G401 (cell line): ENCODE measurements around the gene TMEM259. TPM values are rescaled to one million over a fixed set of nuclear protein-coding genes. Genes with fewer than 3 reads are reported as not detected.

Experiments used
- DNase-seq: peaks from one replicate; pipeline ENCODE4 v3.0.0-alpha.2; 2015; ENCODE audit warnings: low spot score
- in situ Hi-C: cut with HindIII; loops from 2 replicates; pipeline ENCODE4 v1.10.0; 2016; ENCODE audit warnings: low sequenced_read_pairs, mixed read lengths
- total RNA-seq: library from RNA; depleted of rRNA; stranded (reverse); fragments of >200 nt; shearing (Covaris generic); gene quantifications from 2 replicates; pipeline ENCODE4 v1.2.3, GENCODE V29; 2014

TMEM259 gene
- total RNA-seq, 1 experiment from 2014 or later: 131 TPM

DNA sequence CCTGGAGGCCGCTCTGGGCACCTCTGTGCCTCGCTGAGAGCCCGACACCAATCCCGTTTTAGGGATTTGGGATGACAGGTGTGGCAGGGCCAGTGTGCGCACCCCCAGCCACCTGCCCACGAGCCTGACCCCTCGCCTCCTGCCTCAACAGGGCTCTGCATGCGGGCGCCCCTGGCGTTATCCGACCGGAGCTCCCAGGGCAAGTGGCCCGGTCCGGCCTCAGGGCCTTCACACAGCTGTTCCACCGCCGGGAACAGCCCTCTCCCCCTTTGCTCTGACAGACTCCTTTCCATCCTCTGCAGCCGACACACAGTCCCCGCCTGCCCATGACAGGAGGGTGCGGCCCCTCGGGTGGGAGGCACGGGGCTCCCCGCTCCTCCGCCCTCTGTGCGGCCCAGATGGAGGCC lies 43.9 kb downstream of the TMEM259 start:
- DNase-seq: no peak
- in situ Hi-C loops: no loop called here

GRCh38 chr19:976476-976875 lies 44.4 kb downstream of the TMEM259 start:
- in situ Hi-C loops: no loop called here
- no peak for DNase-seq

- no peak for DNase-seq
- in situ Hi-C loops: no loop called here
These were observed 46.2 kb downstream of the TMEM259 start for GRCh38 chr19:974564-975257.

GRCh38 chr19:973726-974563 lies 47.0 kb downstream of the TMEM259 start:
- in situ Hi-C loops: no loop called here

DNA sequence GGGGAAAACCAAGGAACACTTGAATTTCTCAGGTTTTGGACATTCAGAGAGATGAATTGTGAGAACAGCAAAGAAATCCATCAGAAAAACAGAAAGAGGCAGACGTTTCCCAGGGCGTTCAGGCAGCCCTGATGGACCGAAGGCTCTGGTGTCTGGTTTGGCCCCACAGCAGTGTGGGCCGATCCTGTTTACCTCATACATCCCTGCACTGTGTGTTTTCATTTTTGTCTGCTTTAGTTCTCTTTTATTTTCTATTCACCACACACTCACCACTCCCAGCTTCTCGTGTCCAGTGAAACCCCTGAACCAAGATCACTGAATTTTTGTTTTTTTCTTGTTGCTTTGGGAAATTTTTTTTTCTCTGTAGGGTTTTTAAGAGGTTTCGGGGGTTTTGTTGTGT lies 48.6 kb downstream of the TMEM259 start:
- no peak for DNase-seq
- in situ Hi-C loops: no loop called here

More at GRCh38 chr19:973726-974563, 47.0 kb downstream of the TMEM259 start:
- DNase-seq: no peak

GRCh38 chr19:971795-972194 lies 49.1 kb downstream of the TMEM259 start:
- in situ Hi-C loops: no loop called here
- no peak for DNase-seq

- DNase-seq: no peak
- in situ Hi-C loops: no loop called here
These were observed 50.2 kb downstream of the TMEM259 start for GRCh38 chr19:970695-971094.

- no peak for DNase-seq
- in situ Hi-C loops: no loop called here
These were observed 54.3 kb downstream of the TMEM259 start for GRCh38 chr19:966485-967088.

DNA sequence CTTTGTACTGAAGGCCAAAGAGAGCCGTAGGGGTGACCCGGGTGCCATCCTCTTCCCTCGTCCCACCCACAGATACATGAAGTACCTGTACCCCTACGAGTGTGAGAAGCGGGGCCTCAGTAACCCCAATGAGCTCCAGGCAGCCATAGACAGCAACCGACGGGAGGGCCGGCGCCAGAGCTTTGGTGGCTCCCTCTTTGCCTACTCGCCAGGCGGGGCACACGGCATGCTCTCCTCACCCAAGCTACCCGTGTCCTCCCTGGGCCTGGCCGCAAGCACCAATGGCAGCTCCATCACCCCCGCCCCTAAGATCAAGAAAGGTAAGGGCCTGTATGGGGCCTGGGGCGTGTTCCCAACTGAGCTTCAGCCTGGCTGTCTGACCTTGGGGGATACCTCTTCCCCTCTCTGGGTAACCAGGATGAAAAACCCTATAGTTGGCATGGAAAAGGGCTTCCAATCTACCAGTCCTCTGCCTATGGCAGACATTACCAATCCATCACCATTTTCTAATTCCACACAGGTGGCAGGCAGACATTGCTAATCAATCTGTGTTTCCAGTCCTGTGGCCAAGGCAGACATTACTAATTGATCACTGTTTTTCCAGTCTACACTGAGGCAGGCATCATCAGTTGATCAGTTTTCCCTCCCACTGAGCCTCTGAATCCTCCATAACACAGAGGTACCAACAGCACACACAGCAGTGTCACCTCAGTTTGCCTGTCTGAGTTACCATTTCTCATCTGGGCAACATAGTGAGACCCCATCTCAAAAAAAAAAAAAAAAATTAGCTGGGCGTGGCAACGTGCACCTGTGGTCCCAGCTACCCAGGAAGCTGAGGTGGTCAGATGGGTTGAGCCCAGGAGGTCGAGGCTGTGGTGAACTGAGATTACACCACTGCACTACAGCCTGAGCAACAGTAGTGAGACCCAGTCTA lies 55.9 kb downstream of the TMEM259 start:
- in situ Hi-C loops: no loop called here
- DNase-seq: no peak

DNA sequence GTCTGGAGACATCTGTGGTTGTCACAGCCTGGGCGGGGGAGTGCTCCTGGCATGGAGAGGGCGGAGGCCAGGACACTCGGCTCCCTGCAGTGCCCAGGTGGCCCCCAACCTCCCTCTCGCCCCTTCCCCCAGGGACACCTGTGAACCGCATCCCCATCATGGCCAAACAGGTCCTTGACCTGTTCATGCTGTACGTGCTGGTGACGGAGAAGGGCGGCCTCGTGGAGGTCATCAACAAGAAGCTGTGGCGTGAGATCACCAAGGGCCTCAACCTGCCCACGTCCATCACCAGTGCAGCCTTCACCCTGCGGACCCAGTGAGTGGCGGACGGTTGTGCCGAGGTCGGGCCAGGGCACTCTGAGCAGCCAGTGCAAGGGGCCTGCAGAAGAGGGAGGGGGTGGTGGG lies 56.8 kb downstream of the TMEM259 start:
- in situ Hi-C loops: no loop called here
- DNase-seq: no peak

DNA sequence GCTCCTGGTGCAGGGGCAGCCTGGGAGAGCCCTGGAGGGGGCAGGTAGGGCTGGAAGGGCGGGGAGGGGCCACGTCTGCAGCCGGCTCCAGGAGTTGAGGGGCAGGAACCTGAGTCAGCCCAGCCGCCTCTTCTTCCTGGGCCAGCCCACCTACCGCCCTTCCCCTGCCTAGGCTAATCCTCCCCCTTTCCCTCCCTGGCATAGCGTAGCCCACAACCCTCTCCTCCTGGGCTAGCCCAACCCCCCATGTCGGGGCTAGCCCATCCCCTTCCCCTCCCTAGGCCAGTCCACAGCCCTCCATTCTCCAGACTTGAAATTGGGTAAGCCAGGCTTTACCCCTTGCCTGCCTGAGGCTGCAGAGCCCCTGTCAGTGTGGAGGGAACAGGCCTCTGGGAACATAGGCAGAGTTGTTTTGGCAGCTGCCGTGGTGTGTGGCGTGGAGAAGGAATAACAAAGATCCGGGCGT lies 57.4 kb downstream of the TMEM259 start:
- in situ Hi-C loops: no loop called here
- no peak for DNase-seq

DNA sequence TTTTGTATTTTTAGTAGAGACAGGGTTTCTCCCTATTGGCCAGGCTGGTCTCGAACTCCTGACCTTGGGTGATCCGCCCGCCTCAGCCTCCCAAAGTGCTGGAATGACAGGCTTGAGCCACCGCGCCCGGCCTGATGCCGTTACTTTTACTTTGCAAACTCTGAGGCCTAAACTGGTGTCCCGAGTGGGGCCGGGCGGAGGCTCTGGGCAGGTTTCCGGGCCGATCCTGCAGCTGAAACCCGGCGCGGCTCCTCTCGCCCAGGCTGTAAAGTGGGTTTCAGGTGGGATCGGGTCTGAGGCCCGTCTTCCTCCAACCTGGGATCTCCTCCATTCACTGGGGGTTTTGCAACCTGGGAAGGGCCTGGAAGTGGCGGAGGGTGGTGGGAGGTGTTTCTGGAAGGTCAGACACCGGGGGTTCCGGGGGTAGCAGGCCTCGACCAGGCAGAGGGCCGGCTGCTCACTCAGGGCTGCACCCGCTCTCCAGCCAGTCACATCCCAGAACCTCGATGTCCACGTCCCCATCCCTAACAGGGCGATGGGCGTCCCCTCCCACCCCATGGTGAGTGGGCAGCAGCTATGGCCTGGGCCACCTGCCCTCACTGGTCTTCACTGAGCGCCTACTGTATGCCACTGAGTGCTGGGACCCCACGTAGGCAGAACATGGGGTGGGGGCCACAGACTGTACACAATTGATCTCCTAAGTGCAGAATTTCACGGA lies 58.1 kb downstream of the TMEM259 start:
- DNase-seq: no peak
- in situ Hi-C loops: no loop called here

GRCh38 chr19:961866-962620 lies 58.9 kb downstream of the TMEM259 start:
- DNase-seq: no peak
- in situ Hi-C loops: no loop called here

DNA sequence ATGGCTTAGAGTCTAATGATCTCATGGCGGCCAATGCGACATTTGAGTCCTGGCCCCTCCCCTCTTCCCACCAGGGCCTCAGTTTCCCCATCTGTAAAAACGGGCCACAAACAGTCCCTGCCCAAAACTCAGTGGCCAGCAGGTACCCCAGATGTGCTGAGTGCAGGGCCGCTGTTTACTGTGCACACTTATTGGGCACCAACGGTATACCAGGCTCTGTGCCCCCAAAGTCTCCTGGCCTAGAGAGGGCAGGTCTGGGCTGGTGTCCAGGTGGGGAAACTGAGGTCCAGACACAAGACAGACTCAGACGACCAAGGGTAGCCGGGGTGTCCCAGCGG lies 60.4 kb downstream of the TMEM259 start:
- DNase-seq: no peak
- in situ Hi-C loops: no loop called here

DNA sequence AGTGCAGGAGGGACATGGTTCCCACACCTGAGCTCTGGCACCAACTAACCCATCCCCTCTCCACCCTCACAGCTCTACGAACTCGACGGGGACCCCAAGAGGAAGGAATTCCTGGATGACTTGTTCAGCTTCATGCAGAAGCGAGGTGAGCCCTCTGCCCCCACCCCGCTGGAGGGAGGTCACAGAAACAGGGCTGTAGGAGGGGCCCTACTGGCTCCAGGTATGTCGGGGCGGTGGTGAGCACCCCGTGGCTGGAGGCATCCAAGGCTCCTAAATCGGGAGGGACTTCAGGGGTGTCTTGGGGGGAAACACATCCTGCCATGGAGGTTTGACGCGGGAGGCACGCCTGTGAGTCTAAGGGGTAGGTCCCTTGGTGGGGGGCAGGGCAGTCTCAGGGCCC lies 60.9 kb downstream of the TMEM259 start:
- in situ Hi-C loops: no loop called here
- no peak for DNase-seq
